K562 (cell line): ENCODE data around the gene LDAH. TPM values are rescaled to one million over a fixed set of nuclear protein-coding genes. Genes with fewer than 3 reads are reported as not detected.
A peak's percentile ranks its signal among the peaks of the same experiment; 100 is the strongest.

Experiments used
- ARID1B ChIP-seq: fragments of 450-650 bp; IDR thresholded peaks from 2 replicates; pipeline ENCODE4 v1.6.1; 2016; ENCODE audit warnings: antibody characterized with exemption, mild to moderate bottlenecking, inconsistent platforms
- C11orf30 ChIP-seq: fragments of 450-650 bp; IDR thresholded peaks from 2 replicates; pipeline ENCODE4 v1.6.1; 2016; ENCODE audit warnings: low read depth, mild to moderate bottlenecking
- CAMTA2 ChIP-seq: fragments of 250-450 bp; sonication (Bioruptor Pico); conservative IDR thresholded peaks from 2 replicates; pipeline ENCODE4 v1.5.1; 2022
- CBX3 ChIP-seq, 2 experiments: IDR thresholded peaks; 1 replicate in 1 of 2; 2 replicates in 1 of 2; pipeline ENCODE4 v1.6.1; 2012; ENCODE audit warnings: inconsistent platforms in 2 of 2, low read length in 2 of 2, borderline replicate concordance in 1 of 2, control low read depth in 1 of 2
- CCNT2 ChIP-seq: IDR thresholded peaks from 2 replicates; pipeline ENCODE4 v1.6.1; 2011; ENCODE audit warnings: borderline replicate concordance, low read depth, mild to moderate bottlenecking, moderate library complexity, mixed read lengths, low read length; ENCODE audit not compliant: insufficient read length; ENCODE audit errors: extremely low read depth
- CLOCK ChIP-seq: fragments of 250-450 bp; sonication (Bioruptor Pico); IDR thresholded peaks from 2 replicates; pipeline ENCODE4 v1.4.0; 2020; ENCODE audit warnings: mild to moderate bottlenecking, moderate library complexity, borderline replicate concordance
- COPS2 ChIP-seq: fragments of 450-650 bp; conservative IDR thresholded peaks from 2 replicates; pipeline ENCODE4 v1.6.1; 2016; ENCODE audit warnings: mild to moderate bottlenecking, moderate library complexity
- EP400 ChIP-seq: fragments of 450-650 bp; IDR thresholded peaks from 2 replicates; pipeline ENCODE4 v1.6.1; 2017; ENCODE audit warnings: antibody characterized with exemption, mild to moderate bottlenecking, moderate library complexity
- ERF ChIP-seq: fragments of 450-650 bp; formaldehyde crosslinking; IDR thresholded peaks from 2 replicates; pipeline ENCODE4 v1.4.0; 2020; ENCODE audit warnings: mild to moderate bottlenecking, mixed read lengths
- ETV5 ChIP-seq: sonication (generic); formaldehyde crosslinking; IDR thresholded peaks from 2 replicates; pipeline ENCODE4 v1.4.0; 2020; ENCODE audit warnings: low read depth, mild to moderate bottlenecking, missing genetic modification reagents
- FOXK1 ChIP-seq: sonication (generic); formaldehyde crosslinking; IDR thresholded peaks from 2 replicates; pipeline ENCODE4 v1.8.0; 2022; ENCODE audit warnings: missing genetic modification reagents, mild to moderate bottlenecking, borderline replicate concordance
- HDAC1 ChIP-seq, 2 experiments: fragments of 450-650 bp; IDR thresholded peaks; 2 replicates each; pipeline ENCODE4 v1.6.1; 2016 to 2017; ENCODE audit warnings: inconsistent platforms in 1 of 2, mild to moderate bottlenecking in 1 of 2, moderate library complexity in 1 of 2
- MLX ChIP-seq, 2 experiments: fragments of 450-650 bp in 1 of 2; sonication (generic) in 1 of 2; formaldehyde crosslinking; conservative IDR thresholded peaks; 2 replicates each; pipeline versions ENCODE4 v1.4.0 to v1.8.1; 2020 to 2022; ENCODE audit warnings: mild to moderate bottlenecking in 1 of 2, missing genetic modification reagents in 1 of 2
- MXD1 ChIP-seq: fragments of 250-450 bp; sonication (Bioruptor Pico); IDR thresholded peaks from 2 replicates; pipeline ENCODE4 v1.8.0; 2021; ENCODE audit warnings: borderline replicate concordance, mild to moderate bottlenecking, moderate library complexity; ENCODE audit not compliant: poor library complexity, severe bottlenecking
- MYC ChIP-seq, 2 experiments: fragments of 250-450 bp in 1 of 2; sonication (Bioruptor Pico) in 1 of 2; IDR thresholded peaks; 2 replicates each; pipeline versions ENCODE4 v1.5.1 to v1.6.1; 2012 to 2021; ENCODE audit warnings: low read depth in 2 of 2, borderline replicate concordance in 1 of 2, improper control_type of control experiment in 1 of 2, low read length in 1 of 2, mild to moderate bottlenecking in 1 of 2, moderate library complexity in 1 of 2
- NCOR1 ChIP-seq: fragments of 450-650 bp; IDR thresholded peaks from 2 replicates; pipeline ENCODE4 v1.6.1; 2016; ENCODE audit warnings: mild to moderate bottlenecking, moderate library complexity
- PHB2 ChIP-seq: fragments of 450-650 bp; IDR thresholded peaks from 2 replicates; pipeline ENCODE4 v1.6.1; 2017; ENCODE audit warnings: low read depth
- PKNOX1 ChIP-seq: fragments of 450-650 bp; IDR thresholded peaks from 2 replicates; pipeline ENCODE4 v1.6.1; 2016
- POLR2B ChIP-seq: fragments of 450-650 bp; IDR thresholded peaks from 2 replicates; pipeline ENCODE4 v1.6.1; 2018; ENCODE audit warnings: low read depth; ENCODE audit not compliant: partially characterized antibody
- RCOR1 ChIP-seq, 2 experiments: IDR thresholded peaks; 2 replicates each; pipeline ENCODE4 v1.6.1; 2012; ENCODE audit warnings: low read depth in 2 of 2, low read length in 2 of 2, borderline replicate concordance in 1 of 2, improper control_type of control experiment in 1 of 2
- SMARCA5 ChIP-seq: fragments of 450-650 bp; IDR thresholded peaks from 2 replicates; pipeline ENCODE4 v1.6.1; 2016
- SMARCC2 ChIP-seq: fragments of 450-650 bp; IDR thresholded peaks from 2 replicates; pipeline ENCODE4 v1.6.1; 2017; ENCODE audit warnings: antibody characterized with exemption, moderate library complexity, mild to moderate bottlenecking, low read depth
- ZBTB34 ChIP-seq: fragments of 250-450 bp; sonication (Bioruptor Pico); IDR thresholded peaks from 2 replicates; pipeline ENCODE4 v1.8.0; 2021; ENCODE audit warnings: mild to moderate bottlenecking, moderate library complexity
- polyA plus RNA-seq, 8 experiments: library from polyadenylated mRNA; depleted of rRNA in 4 of 8; stranded (reverse) in 5 of 8; unstranded in 3 of 8; fragments of >200 nt; fragmentation: Nextera tagmentation in 2 of 8; fragmentation: Illumina TruSeq in 1 of 8; extraction: Ambion mirVana in 2 of 8; extraction: Trizol in 1 of 8; gene quantifications; 2 replicates each; pipeline versions ENCODE4 v1.2.1 to v1.2.3, GENCODE V29; 2011 to 2014; ENCODE audit warnings: inconsistent platforms in 1 of 8, missing spikeins in 1 of 8
- total RNA-seq, 7 experiments: library from RNA; depleted of rRNA in 6 of 7; stranded (reverse); fragments of >200 nt in 6 of 7; fragmentation: Illumina TruSeq in 2 of 7; extraction: Trizol in 2 of 7; gene quantifications; 2 replicates each; pipeline versions ENCODE4 v1.2.1 to v1.2.3, GENCODE V29; 2011 to 2021; ENCODE audit warnings: low replicate concordance in 1 of 7

The LDAH gene
- total and polyA plus RNA-seq, 9 of the 15 experiments (the other 6 are each of a cell fraction or from before 2014, with no cell fraction given), result 22.3 to 60.1 (median 40.0) TPM

GRCh38 chr2:20747317-20747716, 75.6 kb downstream of the LDAH start (continued):
- TF ChIP-seq ETV5 (CRISPR knock-in tag), result no peak
- TF ChIP-seq SMARCC2, result no peak; the same call in 1 of the 2 replicates
- no peak for TF ChIP-seq COPS2
- TF ChIP-seq MXD1 (CRISPR knock-in tag), result no peak
- TF ChIP-seq MLX (CRISPR knock-in tag; conservative IDR thresholded peaks at IDR 0.05), result no peak
- no peak for TF ChIP-seq FOXK1 (CRISPR knock-in tag)
- peak in 1 of 2 experiments; percentile 51; a peak in 1 of 4 replicates for TF ChIP-seq HDAC1 (IDR thresholded peaks at IDR 0.05)
- TF ChIP-seq PHB2, result no peak
- no peak for TF ChIP-seq ZBTB34
- TF ChIP-seq MYC (IDR thresholded peaks at IDR 0.05; ENCODE audit: low read depth, low read length), result no peak
- no peak for TF ChIP-seq MYC (CRISPR knock-in tag; IDR thresholded peaks at IDR 0.05; ENCODE audit: borderline replicate concordance, low read depth)
- no peak for TF ChIP-seq CCNT2
- no peak for TF ChIP-seq ERF (CRISPR knock-in tag)
- TF ChIP-seq NCOR1, result peak; percentile 82
- no peak for TF ChIP-seq SMARCA5
- TF ChIP-seq ARID1B, result peak; percentile 91
- TF ChIP-seq CLOCK (CRISPR knock-in tag), result no peak
- 0 out of 2 replicates have a peak, but pooled peaks have one; percentile 17 for TF ChIP-seq EP400
- no peak for TF ChIP-seq POLR2B
- TF ChIP-seq C11orf30, result peak; percentile 43
- TF ChIP-seq CBX3 (IDR thresholded peaks at IDR 0.05; ENCODE audit: borderline replicate concordance in 1 of 2, low read length in 2 of 2), result peak in 1 of 2 experiments; percentile 69; a peak in 2 of 3 replicates
- TF ChIP-seq RCOR1 (IDR thresholded peaks at IDR 0.05; ENCODE audit: borderline replicate concordance in 1 of 2, low read depth in 2 of 2, low read length in 2 of 2), result 0 out of 4 replicates have a peak, but pooled peaks of 1 of the 2 experiments have one; percentile 15
- TF ChIP-seq PKNOX1, result peak; percentile 70
- no peak for TF ChIP-seq CAMTA2 (CRISPR knock-in tag)
